K562 (cell line): ENCODE results near the gene COX6B1. TPM values are rescaled to one million over a fixed set of nuclear protein-coding genes. Genes with fewer than 3 reads are reported as not detected.
A peak's percentile ranks its signal among the peaks of the same experiment; 100 is the strongest.

Experiments used
- ARID3B ChIP-seq: fragments of 250-450 bp; sonication (Bioruptor Pico); IDR thresholded peaks from 2 replicates; pipeline ENCODE4 v1.4.0; 2020; ENCODE audit warnings: borderline replicate concordance
- CBX2 ChIP-seq: fragments of 200-600 bp; sonication (generic); IDR thresholded peaks from one replicate; pipeline ENCODE4 v1.6.1; 2012; ENCODE audit warnings: mild to moderate bottlenecking, low read length, inconsistent platforms; ENCODE audit not compliant: insufficient read depth, poor library complexity, severe bottlenecking
- DACH1 ChIP-seq: fragments of 450-650 bp; IDR thresholded peaks from 2 replicates; pipeline ENCODE4 v1.6.1; 2018; ENCODE audit not compliant: partially characterized antibody
- E2F3 ChIP-seq: fragments of 250-450 bp; sonication (Bioruptor Pico); IDR thresholded peaks from 2 replicates; pipeline ENCODE4 v1.4.0; 2020; ENCODE audit warnings: mild to moderate bottlenecking
- FOXA1 ChIP-seq: fragments of 450-650 bp; IDR thresholded peaks from 2 replicates; pipeline ENCODE4 v1.6.1; 2016; ENCODE audit warnings: mild to moderate bottlenecking, borderline replicate concordance
- GTF2A2 ChIP-seq: IDR thresholded peaks from 2 replicates; pipeline ENCODE4 v1.6.1; 2016; ENCODE audit warnings: mild to moderate bottlenecking, missing genetic modification characterization, missing compliant biosample characterization
- LARP7 ChIP-seq: fragments of 450-650 bp; IDR thresholded peaks from 2 replicates; pipeline ENCODE4 v1.6.1; 2016
- LEF1 ChIP-seq: fragments of 450-650 bp; IDR thresholded peaks from 2 replicates; pipeline ENCODE4 v1.6.1; 2016; ENCODE audit warnings: mild to moderate bottlenecking
- MCM7 ChIP-seq, 2 experiments: fragments of 450-650 bp; IDR thresholded peaks; 2 replicates each; pipeline ENCODE4 v1.6.1; 2016 to 2018
- NFXL1 ChIP-seq: fragments of 450-650 bp; formaldehyde crosslinking; IDR thresholded peaks from 2 replicates; pipeline ENCODE4 v1.4.0; 2021; ENCODE audit warnings: mild to moderate bottlenecking
- PATZ1 ChIP-seq: fragments of 250-450 bp; sonication (Bioruptor Pico); IDR thresholded peaks from 2 replicates; pipeline ENCODE4 v1.5.0; 2020; ENCODE audit warnings: mild to moderate bottlenecking, borderline replicate concordance
- PHB2 ChIP-seq: fragments of 450-650 bp; IDR thresholded peaks from 2 replicates; pipeline ENCODE4 v1.6.1; 2017; ENCODE audit warnings: low read depth
- PHTF2 ChIP-seq: fragments of 250-450 bp; sonication (Bioruptor Pico); IDR thresholded peaks from 2 replicates; pipeline ENCODE4 v1.5.0; 2021; ENCODE audit warnings: mild to moderate bottlenecking
- SMAD2 ChIP-seq: fragments of 150-350 bp; IDR thresholded peaks from 2 replicates; pipeline ENCODE4 v1.6.1; 2014; ENCODE audit warnings: low read depth, mild to moderate bottlenecking, low read length
- SREBF2 ChIP-seq: sonication (generic); formaldehyde crosslinking; IDR thresholded peaks from 2 replicates; pipeline ENCODE4 v1.4.0; 2020; ENCODE audit warnings: mild to moderate bottlenecking, missing genetic modification reagents
- SRSF3 ChIP-seq: fragments of 200-400 bp; formaldehyde crosslinking; IDR thresholded peaks from 2 replicates; pipeline ENCODE4 v1.6.1; 2016; ENCODE audit warnings: mild to moderate bottlenecking, low read length, moderate library complexity; ENCODE audit not compliant: insufficient read depth
- TEAD1 ChIP-seq, 2 experiments: fragments of 450-650 bp in 1 of 2; sonication (generic) in 1 of 2; formaldehyde crosslinking; IDR thresholded peaks; 2 replicates each; pipeline versions ENCODE4 v1.4.0 to v1.8.0; 2020 to 2022; ENCODE audit warnings: mild to moderate bottlenecking in 2 of 2, missing genetic modification reagents in 1 of 2
- USF1 ChIP-seq: sonication (generic); formaldehyde crosslinking; IDR thresholded peaks from 2 replicates; pipeline ENCODE4 v1.9.0; 2022; ENCODE audit warnings: mild to moderate bottlenecking, missing genetic modification reagents
- ZBTB1 ChIP-seq: sonication (generic); formaldehyde crosslinking; IDR thresholded peaks from 2 replicates; pipeline ENCODE4 v1.8.1; 2023; ENCODE audit warnings: missing genetic modification reagents, low read depth, mild to moderate bottlenecking, borderline replicate concordance
- ZC3H8 ChIP-seq: fragments of 450-650 bp; IDR thresholded peaks from 2 replicates; pipeline ENCODE4 v1.6.1; 2017
- ZMIZ1 ChIP-seq, 2 experiments: fragments of 150-350 bp in 1 of 2; IDR thresholded peaks; 2 replicates each; pipeline ENCODE4 v1.6.1; 2012 to 2016; ENCODE audit warnings: low read depth in 2 of 2, low read length in 2 of 2, mild to moderate bottlenecking in 1 of 2, moderate library complexity in 1 of 2
- ZNF121 ChIP-seq: sonication (generic); formaldehyde crosslinking; conservative IDR thresholded peaks from 2 replicates; pipeline ENCODE4 v1.8.0; 2022; ENCODE audit warnings: missing genetic modification reagents
- ZNF197 ChIP-seq: fragments of 200-800 bp; sonication (Bioruptor generic); IDR thresholded peaks from 2 replicates; pipeline ENCODE4 v1.6.1; 2016; ENCODE audit warnings: low read depth, missing genetic modification characterization, missing compliant biosample characterization
- ZNF311 ChIP-seq: fragments of 250-450 bp; sonication (Bioruptor Pico); IDR thresholded peaks from 2 replicates; pipeline ENCODE4 v1.4.0; 2020; ENCODE audit warnings: mild to moderate bottlenecking, moderate library complexity
- polyA plus RNA-seq, 8 experiments: library from polyadenylated mRNA; depleted of rRNA in 4 of 8; stranded (reverse) in 5 of 8; unstranded in 3 of 8; fragments of >200 nt; fragmentation: Nextera tagmentation in 2 of 8; fragmentation: Illumina TruSeq in 1 of 8; extraction: Ambion mirVana in 2 of 8; extraction: Trizol in 1 of 8; gene quantifications; 2 replicates each; pipeline versions ENCODE4 v1.2.1 to v1.2.3, GENCODE V29; 2011 to 2014; ENCODE audit warnings: inconsistent platforms in 1 of 8, missing spikeins in 1 of 8
- total RNA-seq, 7 experiments: library from RNA; depleted of rRNA in 6 of 7; stranded (reverse); fragments of >200 nt in 6 of 7; fragmentation: Illumina TruSeq in 2 of 7; extraction: Trizol in 2 of 7; gene quantifications; 2 replicates each; pipeline versions ENCODE4 v1.2.1 to v1.2.3, GENCODE V29; 2011 to 2021; ENCODE audit warnings: low replicate concordance in 1 of 7

Gene COX6B1
- total and polyA plus RNA-seq, 9 of the 15 experiments (the other 6 are each of a cell fraction or from before 2014, with no cell fraction given): 777 to 2,393 (median 1,219) TPM

- TF ChIP-seq PATZ1 (CRISPR knock-in tag) (no peak), FOXA1 (no peak), PHTF2 (CRISPR knock-in tag) (no peak), MCM7 (IDR thresholded peaks at IDR 0.05) (no peak), ZMIZ1 (IDR thresholded peaks at IDR 0.05; ENCODE audit: low read depth in 2 of 2, low read length in 2 of 2) (peak in 1 of 2 experiments; percentile 84; a peak in 2 of 4 replicates), LEF1 (peak; percentile 81), LARP7 (no peak), ZNF121 (CRISPR knock-in tag) (no peak), ZBTB1 (CRISPR knock-in tag) (no peak), TEAD1 (CRISPR knock-in tag; IDR thresholded peaks at IDR 0.05) (no peak), ZNF311 (CRISPR knock-in tag) (no peak), SREBF2 (CRISPR knock-in tag) (no peak), GTF2A2 (tag) (no peak), CBX2 (no peak), ZC3H8 (no peak), DACH1 (no peak), NFXL1 (CRISPR knock-in tag) (no peak), SMAD2 (no peak), SRSF3 (no peak), E2F3 (CRISPR knock-in tag) (no peak), ZNF197 (no peak), PHB2 (peak; percentile 72; the same call in 1 of the 2 replicates), USF1 (CRISPR knock-in tag) (no peak), ARID3B (CRISPR knock-in tag) (no peak)
These were observed 23.7 kb downstream of the COX6B1 start (continued) for GRCh38 chr19:35671818-35672217.
